H1 (cell line): ENCODE results near the gene LRP1. TPM values are rescaled to one million over a fixed set of nuclear protein-coding genes. Genes with fewer than 3 reads are reported as not detected.

Experiments
- ATF3 ChIP-seq: IDR thresholded peaks from 2 replicates; pipeline ENCODE4 v1.6.1; 2011; ENCODE audit warnings: low read depth, mild to moderate bottlenecking, low read length; ENCODE audit not compliant: insufficient read depth
- CTCF ChIP-seq, 3 experiments: IDR thresholded peaks; 1 replicate in 2 of 3; 2 replicates in 1 of 3; pipeline versions ENCODE4 v1.5.1 to v1.6.1; 2011; ENCODE audit warnings: low read length in 3 of 3, mild to moderate bottlenecking in 3 of 3, inconsistent platforms in 2 of 3, low read depth in 1 of 3, moderate library complexity in 1 of 3; ENCODE audit not compliant: insufficient read depth in 1 of 3; ENCODE audit errors: control extremely low read depth in 1 of 3
- FOSL1 ChIP-seq: IDR thresholded peaks from 2 replicates; pipeline ENCODE4 v1.6.1; 2011; ENCODE audit warnings: mild to moderate bottlenecking, low read depth, low read length, moderate library complexity; ENCODE audit not compliant: insufficient read depth
- SIN3A ChIP-seq, 2 experiments: IDR thresholded peaks in 1 of 2; conservative IDR thresholded peaks in 1 of 2; 2 replicates each; pipeline ENCODE4 v1.6.1; 2011 to 2012; ENCODE audit warnings: low read length in 2 of 2, improper control_type of control experiment in 1 of 2, low read depth in 1 of 2, mild to moderate bottlenecking in 1 of 2
- polyA plus RNA-seq, 7 experiments: library from polyadenylated mRNA; depleted of rRNA in 3 of 7; stranded (reverse) in 5 of 7; unstranded in 2 of 7; fragments of >200 nt in 5 of 7; fragments of 200-250 nt in 2 of 7; gene quantifications; 1 replicate in 5 of 7; 2 replicates in 1 of 7; 4 replicates in 1 of 7; pipeline versions ENCODE4 v1.2.1 to v1.2.3, GENCODE V29; 2011 to 2013; ENCODE audit warnings: missing spikeins in 2 of 7, mixed read lengths in 2 of 7
- total RNA-seq: library from RNA; stranded (reverse); fragmentation: NEBNext Ultra II Directional; extraction: Animal tissue kit (Norgen Biotek cat#: 25700); gene quantifications from 2 replicates; pipeline ENCODE4 v1.2.1, GENCODE V29; 2021

The LRP1 gene
- total and polyA plus RNA-seq, 2 of the 8 experiments (the other 6 are each of a cell fraction or from before 2014, with no cell fraction given): 35.3 to 92.5 TPM

GRCh38 chr12:57092876-57093414 lies 35.3 kb upstream of the LRP1 start (continued):
- TF ChIP-seq ATF3 (no peak), FOSL1 (no peak), SIN3A (conservative IDR thresholded peaks at IDR 0.05 in 1 of 2, IDR thresholded peaks at IDR 0.05 in 1 of 2; ENCODE audit: low read depth in 1 of 2, low read length in 2 of 2) (no peak), CTCF (IDR thresholded peaks at IDR 0.05; ENCODE audit: control extremely low read depth in 1 of 3, insufficient read depth in 1 of 3, low read depth in 1 of 3, low read length in 3 of 3) (no peak)
- TF ChIP-seq, all 59 proteins: peak for 0
